Measurements from ENCODE around the gene AGAP9.
"Not testable (repeated sequence)": the region's sequence is repeated elsewhere in the genome, so short reads cannot be mapped to it uniquely, and the experiment has no call there.

Gene AGAP9

DNA sequence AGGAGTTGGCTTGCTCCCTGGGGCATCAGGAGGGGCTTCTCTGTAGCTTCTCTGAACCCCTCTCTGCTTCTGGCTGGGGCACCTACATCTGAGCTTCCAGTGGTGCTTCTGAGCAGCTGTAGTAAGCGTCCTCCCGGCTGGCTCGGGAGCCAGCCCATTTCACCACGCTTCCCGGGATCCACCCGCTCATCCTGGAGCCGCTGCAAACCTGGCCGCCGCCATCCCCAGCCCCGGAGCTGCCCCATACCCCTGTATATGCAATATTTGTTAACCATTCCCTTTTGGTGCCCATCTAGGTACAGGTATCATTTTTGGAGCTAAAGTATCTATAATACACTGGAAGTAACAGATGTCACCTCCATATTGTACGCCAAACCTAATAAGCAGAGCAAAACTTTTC lies 38.7 kb downstream of the AGAP9 start:
- DNase-seq = not testable (repeated sequence)

DNA sequence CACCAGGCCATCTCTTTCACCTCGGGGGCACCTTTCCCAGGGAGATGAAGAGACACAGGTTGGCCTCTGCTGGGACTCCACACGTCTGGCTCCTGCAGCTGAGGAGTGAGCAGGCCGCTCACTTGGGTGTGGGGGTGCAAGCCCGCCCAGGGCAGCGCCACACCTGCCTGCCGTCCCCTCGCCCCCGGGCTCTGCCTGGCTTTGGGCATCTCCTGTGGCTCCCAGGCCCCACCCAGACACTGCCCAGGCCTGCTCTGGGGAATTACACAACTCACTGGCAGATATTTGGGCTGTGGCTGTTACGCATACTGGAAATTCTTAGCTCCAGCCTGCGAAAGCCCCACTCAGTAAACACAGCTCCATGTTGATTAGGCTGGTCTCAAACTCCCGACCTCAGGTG lies 39.5 kb downstream of the AGAP9 start, which contains the start of gene ANXA8:
Gene ANXA8, minus strand, starts transcription at position 193 of the 400 bp plus-strand sequence. Its CDS starts 182 bp downstream, at position 11.
- DNase-seq = not testable (repeated sequence)

DNA sequence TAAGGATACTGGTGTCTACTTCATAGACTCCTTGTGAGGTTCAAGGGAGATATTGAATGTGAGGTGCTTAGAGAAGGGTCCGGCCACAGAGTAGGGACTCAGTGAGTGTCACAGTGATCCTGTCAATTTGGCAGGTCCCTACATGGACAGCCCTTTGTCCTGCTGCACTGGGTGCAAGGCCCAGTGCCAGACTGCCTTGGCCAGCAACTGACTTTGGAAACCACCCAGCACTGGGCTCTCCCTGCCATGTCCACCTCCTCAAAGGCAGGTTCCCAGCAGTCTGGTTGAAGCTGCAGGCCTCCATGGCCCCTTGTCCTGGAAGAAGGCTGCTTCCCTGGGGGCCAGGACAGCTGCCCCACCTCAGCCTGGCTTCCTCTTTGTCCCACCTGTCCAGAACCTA lies 41.1 kb downstream of the AGAP9 start:
- not testable (repeated sequence) for DNase-seq

DNA sequence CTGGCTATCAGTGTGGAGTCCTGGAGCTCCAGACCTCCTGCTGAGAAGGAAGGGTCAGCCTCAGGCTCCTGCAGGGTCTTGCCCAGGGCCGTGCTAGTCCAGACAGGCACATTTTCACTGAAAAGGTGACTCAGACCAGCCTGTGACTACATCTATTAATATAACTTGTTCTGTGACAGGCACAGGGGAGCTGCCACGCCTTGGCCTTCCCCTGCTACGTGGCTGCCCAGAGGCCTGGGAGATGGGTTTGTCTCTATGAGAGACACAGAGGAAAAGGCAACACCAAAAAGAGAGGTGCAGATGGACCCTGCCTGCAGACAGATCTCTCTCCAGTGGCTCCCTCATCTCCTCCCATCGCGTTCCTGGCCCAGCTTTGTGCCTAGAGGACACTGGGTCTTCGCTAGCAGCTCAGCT lies 41.7 kb downstream of the AGAP9 start:
- DNase-seq = not testable (repeated sequence)

DNA sequence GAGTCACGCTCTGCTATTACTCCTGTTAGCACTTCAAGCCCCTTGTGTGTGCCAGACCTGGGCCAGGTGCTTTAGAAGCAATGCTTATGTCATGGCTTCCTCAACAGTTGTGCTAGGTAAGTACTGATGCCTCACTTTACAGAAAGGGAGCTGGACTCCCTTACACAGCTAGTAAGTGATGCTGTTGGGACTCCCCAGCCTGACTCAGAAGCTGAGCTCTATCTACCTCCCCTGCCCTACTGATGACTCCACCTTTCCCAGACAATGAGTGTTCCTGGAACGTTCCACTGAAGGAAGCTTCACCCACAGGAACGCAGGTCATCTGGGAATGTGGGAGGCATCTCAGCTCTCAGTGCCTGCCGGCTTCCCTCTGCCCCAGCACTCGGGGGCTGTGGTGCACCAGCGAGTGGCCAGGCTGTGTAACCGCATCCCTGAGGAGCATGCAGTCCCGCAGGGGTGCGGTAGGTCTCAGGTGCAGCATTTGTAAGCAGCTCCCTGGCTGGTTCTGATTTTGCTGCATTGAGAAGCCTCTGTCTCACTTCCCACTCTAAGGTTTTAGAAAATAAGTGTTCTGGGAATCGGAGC lies 42.2 kb downstream of the AGAP9 start:
- DNase-seq = not testable (repeated sequence)

DNA sequence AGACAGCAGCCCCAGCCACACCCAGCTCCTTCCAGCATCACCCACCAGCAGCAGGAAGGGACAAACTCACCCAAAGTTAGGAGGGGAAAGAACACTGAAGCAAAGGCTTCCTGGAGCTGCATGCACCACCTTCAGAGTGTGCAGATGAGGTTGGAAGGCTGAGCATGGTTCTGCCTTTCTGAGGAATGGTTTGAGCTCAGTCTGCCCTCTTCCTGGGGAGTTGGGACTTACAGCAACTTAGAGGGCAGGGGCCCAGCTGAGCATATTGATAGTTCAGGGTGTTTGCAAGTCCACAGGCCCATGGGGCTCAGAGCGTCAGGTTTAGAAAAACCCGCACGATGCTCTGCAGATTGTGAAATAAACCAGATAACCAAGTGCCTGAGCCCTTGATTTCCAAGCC lies 43.3 kb downstream of the AGAP9 start:
- DNase-seq = not testable (repeated sequence)

DNA sequence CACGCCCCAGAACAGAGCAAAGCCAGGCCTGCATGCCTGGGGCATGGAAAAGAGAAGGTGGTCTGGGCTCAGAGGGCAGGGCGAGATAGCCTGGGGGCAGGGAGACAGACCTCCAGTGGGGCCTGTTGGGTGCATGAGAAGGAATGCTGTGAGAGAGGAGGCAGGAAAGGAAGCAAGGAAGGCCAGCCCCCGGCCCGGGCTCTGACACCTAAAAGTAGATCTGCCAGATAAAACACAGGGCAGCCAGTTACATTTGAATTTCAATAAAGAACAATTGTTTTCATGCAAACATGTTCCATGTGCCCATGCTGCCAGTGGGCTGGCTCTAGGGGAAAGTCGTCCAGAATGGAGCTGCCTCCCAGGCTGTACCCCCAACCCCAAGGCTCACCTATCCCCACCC lies 45.3 kb downstream of the AGAP9 start:
- DNase-seq = not testable (repeated sequence)

DNA sequence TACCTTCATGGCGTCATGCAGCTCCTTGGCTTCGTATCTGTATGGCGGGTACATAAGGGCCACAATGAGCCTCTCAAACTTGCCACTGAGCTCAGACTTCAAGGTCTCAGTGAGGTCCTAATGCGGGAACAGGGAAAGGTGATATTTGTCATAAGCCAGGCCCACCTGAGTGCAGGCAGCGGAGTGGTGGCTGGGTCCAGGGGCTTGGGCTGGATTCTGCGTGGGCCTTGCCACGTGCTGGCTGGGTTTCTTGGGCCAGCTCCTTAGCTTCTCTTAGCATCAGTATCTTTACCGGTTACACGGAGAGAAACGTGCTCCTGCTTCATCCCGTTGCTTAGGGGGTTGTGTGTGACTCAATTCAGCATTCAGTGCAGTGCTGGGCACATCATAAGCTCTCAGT lies 46.4 kb downstream of the AGAP9 start:
- DNase-seq = not testable (repeated sequence)

DNA sequence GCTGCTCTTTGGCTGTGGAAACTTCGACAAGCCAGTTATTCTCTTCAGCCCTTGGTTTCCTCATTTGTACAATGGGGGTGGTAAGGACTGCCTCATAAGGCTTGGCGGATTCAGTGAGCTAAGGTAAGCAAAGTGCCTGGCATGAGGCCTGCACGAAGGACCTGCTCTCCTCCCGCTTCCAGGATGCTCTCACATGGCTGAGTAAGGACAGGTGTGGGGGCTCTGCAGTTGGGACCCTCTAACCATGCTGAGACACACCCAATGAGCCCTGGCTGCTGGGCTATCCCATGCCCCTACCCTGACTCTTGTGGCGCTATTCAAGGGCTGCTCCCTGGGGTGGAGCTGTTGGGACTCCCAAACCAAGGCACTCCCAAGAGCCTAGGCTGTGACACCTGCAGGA lies 48.3 kb downstream of the AGAP9 start:
- not testable (repeated sequence) for DNase-seq

DNA sequence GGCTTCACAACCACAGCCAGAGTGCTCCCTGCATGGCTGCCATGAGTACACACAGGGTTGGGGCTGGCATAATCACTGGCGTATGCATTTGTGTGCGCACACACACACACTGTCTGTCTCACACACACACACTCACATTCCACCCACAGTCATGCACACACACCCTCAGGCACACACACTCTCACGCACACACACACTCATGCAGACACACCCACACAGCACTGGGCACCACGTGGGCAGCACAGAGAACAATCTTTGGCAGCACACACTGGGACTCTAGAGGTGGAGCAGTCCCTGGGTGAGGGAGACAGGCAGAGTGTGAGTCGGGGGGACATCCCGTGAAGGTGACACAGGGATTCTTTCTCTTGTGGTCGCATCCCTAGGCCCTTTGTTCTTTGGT lies 49.9 kb downstream of the AGAP9 start:
- not testable (repeated sequence) for DNase-seq

DNA sequence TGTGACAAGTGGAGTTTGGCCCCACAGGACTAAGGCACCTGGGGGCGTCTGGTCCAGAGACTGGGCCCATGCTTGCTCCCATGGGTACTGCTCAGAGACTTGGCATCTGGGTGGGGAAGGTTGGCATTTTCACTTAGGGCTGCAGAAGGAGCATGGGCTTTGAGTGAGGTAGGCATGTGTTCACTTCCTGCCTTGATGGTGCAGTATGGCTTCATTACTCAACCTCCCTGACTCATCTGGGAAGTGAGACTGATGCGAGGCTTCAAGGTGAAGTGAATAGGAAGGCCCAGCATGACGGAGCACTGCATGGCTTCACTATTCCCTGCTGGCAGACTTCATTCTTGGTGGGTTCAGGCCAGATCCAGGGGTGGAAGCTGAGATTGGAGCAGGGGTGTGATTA lies 50.8 kb downstream of the AGAP9 start:
- DNase-seq = not testable (repeated sequence)

DNA sequence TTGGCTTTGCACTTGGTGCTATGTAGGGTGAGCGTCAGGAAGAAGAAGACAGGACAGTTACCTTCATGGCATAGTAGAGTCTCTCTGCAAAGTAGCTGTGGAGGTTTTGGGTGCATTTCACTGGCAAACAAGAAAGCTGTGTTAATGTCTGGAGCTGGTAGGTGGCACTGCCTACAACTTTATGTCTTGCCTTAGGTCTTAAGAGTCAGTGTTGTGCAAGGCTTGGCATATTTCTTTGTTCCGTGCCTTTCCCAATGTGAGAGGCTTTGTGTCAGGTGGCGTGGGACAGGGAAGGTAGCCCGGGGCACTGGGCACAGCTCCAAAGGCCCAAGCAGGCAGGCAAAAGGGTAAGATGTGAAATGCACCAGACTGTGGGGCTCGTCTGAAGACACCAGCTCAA lies 51.4 kb downstream of the AGAP9 start:
- not testable (repeated sequence) for DNase-seq

DNA sequence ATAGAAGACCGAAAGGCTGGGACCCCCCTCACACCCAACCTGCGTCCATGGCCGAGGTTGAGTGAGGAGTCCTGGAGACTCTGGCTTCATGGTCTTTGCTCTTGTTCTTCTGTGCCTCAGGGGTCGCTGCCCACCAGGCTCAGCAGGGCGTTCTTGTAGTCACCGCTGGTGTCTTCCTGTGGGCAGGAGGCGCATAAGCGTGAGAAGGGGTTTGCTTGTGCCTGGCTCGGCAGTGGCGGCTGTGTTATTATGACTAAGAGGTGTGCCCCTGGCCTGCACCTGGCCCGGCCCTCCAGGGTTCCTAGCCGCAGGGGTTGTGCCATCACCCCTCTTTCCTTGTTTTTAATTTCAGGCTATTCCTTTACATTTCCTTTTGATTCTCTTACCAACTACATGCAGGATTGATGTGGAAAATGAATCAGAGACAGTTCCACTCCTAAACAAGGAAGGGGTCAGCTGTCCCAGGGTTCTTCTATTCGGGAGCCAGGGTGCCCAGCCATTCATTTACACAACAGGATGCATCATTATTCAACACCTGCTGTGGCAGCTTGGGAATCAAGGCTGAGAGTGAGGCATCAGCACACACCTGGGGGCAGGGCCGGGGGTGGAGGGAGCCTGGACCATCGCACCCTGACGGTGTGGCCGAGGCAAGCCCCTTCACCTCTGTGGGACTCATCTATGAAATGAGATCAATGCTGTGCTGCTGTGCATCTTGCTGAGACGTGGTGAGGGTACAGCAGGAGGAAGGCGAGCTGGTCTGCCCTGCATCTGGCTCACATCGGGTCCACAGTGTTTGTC lies 54.5 kb downstream of the AGAP9 start:
- not testable (repeated sequence) for DNase-seq

DNA sequence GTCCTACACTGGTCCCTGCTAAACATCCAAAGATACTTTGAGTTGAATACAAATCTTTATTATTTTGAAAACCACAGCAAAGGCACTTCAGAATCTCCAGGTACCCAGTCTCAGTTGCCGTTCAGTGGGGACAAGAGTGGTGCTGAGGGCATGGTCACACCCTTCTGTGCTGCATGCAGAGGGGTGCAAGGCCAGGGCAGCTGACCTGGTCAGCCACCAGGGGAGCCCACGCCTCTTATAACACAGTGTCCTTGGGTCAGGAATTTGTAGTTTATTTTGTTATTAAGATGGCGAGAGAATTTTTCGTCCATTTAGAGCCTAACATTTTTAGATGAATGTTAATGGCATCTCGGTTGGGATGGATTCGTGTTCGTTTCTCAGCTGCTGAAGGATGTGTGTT lies 55.5 kb downstream of the AGAP9 start:
- DNase-seq = not testable (repeated sequence)

DNA sequence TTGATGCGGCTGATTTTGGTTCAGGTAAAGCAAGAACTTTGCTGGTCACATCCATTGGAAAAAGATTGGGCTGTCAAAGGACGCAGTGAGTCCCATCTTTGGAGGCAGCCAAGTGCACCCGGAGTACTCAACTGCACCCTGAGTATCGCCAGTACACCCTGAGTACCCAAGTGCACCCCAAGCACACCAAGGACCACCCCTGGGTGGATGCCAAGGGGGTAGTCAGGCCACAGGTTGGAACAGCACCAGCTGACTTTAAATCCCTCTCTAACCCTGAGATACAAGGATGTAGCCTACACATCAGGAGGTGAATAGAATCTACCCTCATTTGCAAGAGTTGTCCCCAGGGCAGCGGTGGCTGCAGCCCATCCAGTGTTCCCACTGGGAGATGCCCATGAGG lies 56.0 kb downstream of the AGAP9 start:
- DNase-seq = not testable (repeated sequence)

DNA sequence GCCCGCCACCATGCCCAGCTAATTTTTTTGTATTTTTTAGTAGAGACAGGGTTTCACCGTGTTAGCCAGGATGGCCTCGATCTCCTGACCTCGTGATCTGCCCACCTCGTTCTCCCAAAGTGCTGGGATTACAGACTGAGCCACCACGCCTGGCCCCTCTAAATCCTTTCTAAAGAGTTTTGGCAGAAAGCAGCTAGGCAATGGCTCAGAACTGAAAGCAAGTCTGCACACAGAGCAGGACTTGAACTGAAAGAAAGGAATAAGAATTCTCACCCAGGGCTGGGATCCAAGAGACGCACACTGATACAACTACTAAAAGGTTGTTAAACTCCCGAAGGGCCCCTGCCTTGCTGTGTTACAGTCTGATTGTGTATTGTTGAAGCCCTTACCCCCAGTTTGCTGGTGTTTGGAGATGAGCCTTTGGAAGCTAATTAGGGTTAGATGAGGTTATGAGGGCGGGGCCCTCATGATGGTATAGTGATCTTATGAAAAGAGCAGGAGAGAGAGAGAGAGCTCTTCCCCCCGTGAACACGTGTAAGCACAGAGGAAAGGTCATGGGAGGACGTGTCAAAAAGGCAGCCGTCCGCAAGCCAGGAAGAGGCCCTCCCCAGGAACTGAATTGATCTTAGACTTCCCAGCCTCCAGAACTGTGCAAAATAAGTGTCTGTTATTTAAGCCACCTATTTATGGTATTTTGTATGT lies 58.1 kb downstream of the AGAP9 start:
- DNase-seq = not testable (repeated sequence)

DNA sequence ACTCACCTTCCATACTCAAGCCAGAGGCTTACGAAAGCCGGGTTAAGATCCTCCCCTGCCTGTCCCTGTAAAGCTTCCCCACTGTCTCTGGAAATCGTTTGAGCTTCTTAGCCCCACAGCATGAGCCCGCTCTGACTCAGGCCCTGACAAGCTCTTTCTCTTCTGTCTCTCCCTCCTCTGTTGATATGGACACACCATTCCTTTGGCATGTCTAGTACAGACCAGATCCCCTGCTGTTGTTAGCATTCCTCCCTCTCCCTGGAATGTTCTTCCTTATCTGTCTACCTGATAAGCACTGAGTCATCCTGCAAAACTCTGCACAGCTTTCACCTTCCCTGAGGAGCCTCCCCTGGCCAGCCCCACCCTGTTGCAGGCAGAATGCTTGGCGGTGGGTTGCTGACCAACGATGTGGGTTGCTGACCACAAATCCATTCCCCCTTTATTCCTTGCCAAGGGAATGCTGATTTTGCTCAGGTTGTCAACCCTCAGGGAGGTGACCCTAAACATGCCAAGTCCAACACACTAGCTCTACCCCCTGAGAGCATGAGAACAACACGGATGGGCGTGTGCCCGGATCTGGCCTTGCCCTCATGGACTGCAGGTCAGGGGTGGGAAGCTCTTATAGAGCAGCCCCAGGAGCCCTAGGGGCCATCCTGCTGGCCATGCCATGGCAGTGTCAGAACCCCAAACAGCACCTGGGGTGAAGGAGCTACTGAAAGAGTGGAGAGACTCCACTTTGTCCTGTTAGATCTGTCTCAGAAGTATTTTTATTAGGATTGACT lies 60.7 kb downstream of the AGAP9 start:
- DNase-seq = not testable (repeated sequence)

DNA sequence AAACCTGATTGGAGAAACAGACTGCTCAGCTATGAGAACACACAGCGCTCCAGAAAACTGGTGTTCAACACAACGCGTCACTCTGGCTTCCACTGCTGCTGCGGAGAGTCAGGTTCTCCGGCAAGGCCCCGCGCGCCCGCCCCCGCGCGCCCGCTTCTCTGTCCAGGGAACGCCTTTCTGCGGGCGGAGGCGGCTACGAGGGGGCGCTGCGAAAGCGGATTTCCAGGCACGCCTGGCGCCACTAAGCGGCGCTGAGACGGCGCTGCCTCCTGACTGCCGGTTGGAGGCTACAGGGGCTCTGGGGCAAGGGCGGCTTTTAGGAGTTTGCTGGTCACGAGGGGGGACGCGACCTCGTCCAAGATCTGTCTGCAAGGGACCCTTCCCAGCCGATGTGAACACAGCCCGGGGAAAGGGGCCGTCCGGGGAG lies 62.2 kb downstream of the AGAP9 start:
- peak; percentile 28 for DNase-seq

DNA sequence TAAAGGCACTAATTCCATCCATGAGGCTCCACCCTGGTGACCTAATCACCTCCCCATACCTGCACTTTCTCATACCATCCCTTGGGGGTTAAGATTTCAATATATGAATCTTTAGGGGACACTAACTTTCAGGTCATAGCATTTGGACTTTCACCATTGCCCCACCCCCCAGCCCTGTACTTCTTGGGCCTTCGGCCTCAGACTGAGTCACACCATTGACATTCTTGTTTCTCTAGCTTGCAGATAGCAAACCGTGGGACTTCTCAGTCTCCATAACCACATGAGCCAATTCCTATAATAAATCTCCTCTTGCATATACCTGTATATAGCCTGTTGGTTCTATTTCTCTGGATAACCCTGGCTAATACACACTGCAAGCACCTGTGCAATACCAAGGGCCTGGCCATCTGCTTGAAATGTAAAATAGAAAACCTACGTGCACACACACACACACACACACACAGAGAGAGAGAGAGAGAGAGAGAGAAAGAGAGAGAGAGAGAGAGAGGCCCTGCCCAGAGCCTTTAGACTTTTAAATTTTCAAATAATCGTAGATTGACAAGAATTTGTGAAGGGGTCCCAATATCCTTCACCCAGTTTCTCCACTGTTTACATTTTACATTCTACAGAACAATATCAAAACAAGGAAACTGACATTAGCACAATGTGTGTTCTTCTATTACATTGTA lies 64.8 kb downstream of the AGAP9 start:
- DNase-seq = peak; percentile 67

DNA sequence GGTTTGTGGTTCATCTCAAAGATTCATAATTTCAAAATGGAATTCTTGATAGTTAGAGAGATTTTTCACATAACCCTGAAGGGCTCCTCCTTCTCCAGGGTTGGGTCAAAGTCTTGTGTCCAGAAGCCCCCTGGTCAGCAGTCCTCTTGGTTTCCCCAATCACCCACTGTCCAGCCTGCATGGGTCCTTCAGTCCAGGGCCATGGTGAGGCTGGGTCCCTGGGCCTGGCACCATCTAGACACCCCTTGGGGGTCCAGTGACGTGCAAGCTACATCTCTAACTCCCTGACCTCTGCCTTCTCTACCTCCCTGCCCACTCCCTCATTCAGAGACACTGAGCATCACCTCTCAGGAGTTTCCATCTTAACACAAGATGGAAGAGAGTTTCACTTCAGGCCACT lies 65.6 kb downstream of the AGAP9 start:
- DNase-seq = no peak

DNA sequence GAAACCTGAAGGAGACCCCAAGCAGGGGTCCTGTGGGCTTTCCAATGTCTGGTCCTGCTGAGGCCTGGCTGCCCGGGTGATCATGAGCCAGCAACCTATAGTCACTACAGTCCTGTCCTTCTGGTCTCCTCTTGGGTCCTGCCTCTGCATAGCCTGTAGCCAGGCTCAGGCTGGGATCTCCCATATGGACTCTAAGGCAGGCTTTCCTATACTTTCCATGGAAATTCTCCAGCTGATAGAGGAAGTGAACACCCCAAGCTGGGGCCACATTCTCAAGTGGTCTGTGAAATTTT lies 66.0 kb downstream of the AGAP9 start:
- no peak for DNase-seq

DNA sequence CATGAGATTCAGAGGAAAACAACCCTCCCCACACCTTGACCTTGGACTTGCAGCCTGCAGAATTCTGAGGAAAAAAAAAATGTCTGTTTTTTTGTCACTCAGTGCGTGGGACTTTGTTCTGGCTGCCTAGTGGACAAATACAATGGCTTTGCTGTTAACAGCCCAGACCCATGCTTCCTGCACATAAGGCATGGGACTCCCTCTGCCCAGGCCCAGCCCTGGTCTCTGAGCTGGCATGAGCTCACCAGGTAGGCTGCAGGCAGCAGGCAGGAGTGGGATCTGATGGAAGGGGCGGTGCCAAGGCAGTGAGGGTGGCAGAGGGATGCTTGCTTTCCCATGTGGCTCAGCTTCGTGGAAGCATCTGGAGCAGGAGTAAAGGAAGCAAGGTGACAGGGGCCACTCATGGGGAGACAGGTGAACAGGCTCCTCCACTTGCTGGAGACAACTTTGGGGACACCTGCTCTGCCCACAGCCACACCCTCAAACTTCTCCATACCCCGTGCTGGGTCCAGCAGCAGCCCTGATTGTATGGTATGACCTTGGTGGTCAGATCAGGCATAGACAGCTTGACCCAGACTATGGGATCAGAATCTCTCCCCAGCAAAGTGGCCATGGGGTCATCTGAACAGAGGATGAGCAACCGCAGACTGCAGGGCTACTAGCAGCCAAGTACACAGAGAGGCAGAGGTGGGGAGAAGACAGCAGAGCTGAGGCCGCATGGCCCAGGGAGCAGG lies 66.5 kb downstream of the AGAP9 start:
- no peak for DNase-seq

Data from HCEC 1CT (cell line).